HepG2 (cell line): ENCODE data around the gene NT5DC4. TPM values are rescaled to one million over a fixed set of nuclear protein-coding genes. Genes with fewer than 3 reads are reported as not detected.

Source experiments
- BCL6 ChIP-seq: IDR thresholded peaks from 2 replicates; pipeline ENCODE4 v1.6.1; 2016; ENCODE audit warnings: missing genetic modification reagents, missing compliant biosample characterization
- GLI4 ChIP-seq: sonication (generic); formaldehyde crosslinking; IDR thresholded peaks from 2 replicates; pipeline ENCODE4 v1.5.1; 2020; ENCODE audit warnings: missing genetic modification reagents, mild to moderate bottlenecking, moderate library complexity, borderline replicate concordance
- IKZF1 ChIP-seq: fragments of 450-650 bp; IDR thresholded peaks from 2 replicates; pipeline ENCODE4 v1.7.1; 2016
- KLF16 ChIP-seq, 2 experiments: sonication (generic) in 1 of 2; formaldehyde crosslinking in 1 of 2; IDR thresholded peaks; 2 replicates each; pipeline versions ENCODE4 v1.6.1 to v1.8.0; 2016 to 2023; ENCODE audit warnings: missing genetic modification reagents in 2 of 2, missing compliant biosample characterization in 1 of 2
- NFE2L1 ChIP-seq: sonication (generic); formaldehyde crosslinking; IDR thresholded peaks from 2 replicates; pipeline ENCODE4 v1.4.0; 2020; ENCODE audit warnings: missing genetic modification reagents, mild to moderate bottlenecking, borderline replicate concordance
- REPIN1 ChIP-seq: sonication (generic); formaldehyde crosslinking; IDR thresholded peaks from 2 replicates; pipeline ENCODE4 v1.8.0; 2022; ENCODE audit warnings: missing genetic modification reagents, low read depth, mild to moderate bottlenecking, borderline replicate concordance
- SAP130 ChIP-seq: IDR thresholded peaks from 2 replicates; pipeline ENCODE4 v1.6.1; 2016; ENCODE audit warnings: low read depth
- TAF1 ChIP-seq: sonication (generic); formaldehyde crosslinking; IDR thresholded peaks from 2 replicates; pipeline ENCODE4 v1.4.0; 2020; ENCODE audit warnings: missing genetic modification reagents
- THYN1 ChIP-seq: sonication (generic); formaldehyde crosslinking; IDR thresholded peaks from 2 replicates; pipeline ENCODE4 v1.8.1; 2023; ENCODE audit warnings: low read depth, mild to moderate bottlenecking, moderate library complexity, missing genetic modification reagents, borderline replicate concordance
- ZC3H4 ChIP-seq: sonication (generic); formaldehyde crosslinking; IDR thresholded peaks from 2 replicates; pipeline ENCODE4 v1.4.0; 2020; ENCODE audit warnings: missing genetic modification reagents, borderline replicate concordance
- ZFY ChIP-seq: sonication (generic); formaldehyde crosslinking; IDR thresholded peaks from 2 replicates; pipeline ENCODE4 v1.4.0; 2020; ENCODE audit warnings: missing genetic modification reagents
- ZNF136 ChIP-seq: sonication (generic); formaldehyde crosslinking; IDR thresholded peaks from 2 replicates; pipeline ENCODE4 v1.8.1; 2022; ENCODE audit warnings: low read depth, mild to moderate bottlenecking, moderate library complexity, missing genetic modification reagents
- ZNF296 ChIP-seq: sonication (generic); formaldehyde crosslinking; conservative IDR thresholded peaks from 2 replicates; pipeline ENCODE4 v1.5.0; 2020; ENCODE audit warnings: mild to moderate bottlenecking, missing genetic modification reagents
- ZNF333 ChIP-seq: sonication (generic); formaldehyde crosslinking; IDR thresholded peaks from 2 replicates; pipeline ENCODE4 v1.4.0; 2020; ENCODE audit warnings: mild to moderate bottlenecking, missing genetic modification reagents, borderline replicate concordance
- ZNF33B ChIP-seq: sonication (generic); formaldehyde crosslinking; IDR thresholded peaks from 2 replicates; pipeline ENCODE4 v1.5.1; 2020; ENCODE audit warnings: mild to moderate bottlenecking, missing genetic modification reagents
- ZNF431 ChIP-seq: sonication (generic); formaldehyde crosslinking; IDR thresholded peaks from 2 replicates; pipeline ENCODE4 v1.9.0; 2022; ENCODE audit warnings: missing genetic modification reagents, low read depth, mild to moderate bottlenecking, borderline replicate concordance
- ZNF703 ChIP-seq: sonication (generic); formaldehyde crosslinking; IDR thresholded peaks from 2 replicates; pipeline ENCODE4 v1.5.1; 2020; ENCODE audit warnings: missing genetic modification reagents, mild to moderate bottlenecking, moderate library complexity, borderline replicate concordance
- polyA plus RNA-seq, 8 experiments: library from polyadenylated mRNA; depleted of rRNA in 3 of 8; stranded (reverse) in 7 of 8; unstranded in 1 of 8; fragments of >200 nt; fragmentation: Illumina TruSeq in 4 of 8; extraction: Trizol in 4 of 8; gene quantifications; 2 replicates each; pipeline versions ENCODE4 v1.2.1 to v1.2.3, GENCODE V29; 2011 to 2016; ENCODE audit warnings: low read depth in 4 of 8, missing spikeins in 1 of 8, mixed read lengths in 1 of 8; ENCODE audit not compliant: insufficient read depth in 1 of 8
- total RNA-seq, 5 experiments: library from RNA; depleted of rRNA; stranded (reverse); fragments of >200 nt; fragmentation: Illumina TruSeq; extraction: Trizol; gene quantifications; 2 replicates each; pipeline ENCODE4 v1.2.3, GENCODE V29; 2016; ENCODE audit warnings: low read depth in 1 of 5
- TF ChIP-seq, protein P1 (sequence below): sonication (generic); formaldehyde crosslinking; conservative IDR thresholded peaks from 2 replicates; pipeline ENCODE4 v1.4.0; 2020; ENCODE audit warnings: mild to moderate bottlenecking, missing genetic modification reagents, moderate library complexity
- TF ChIP-seq, protein P2 (sequence below): conservative IDR thresholded peaks from 2 replicates; pipeline ENCODE4 v1.6.1; 2018; ENCODE audit warnings: missing genetic modification reagents
- TF ChIP-seq, protein P3 (sequence below): sonication (generic); formaldehyde crosslinking; conservative IDR thresholded peaks from 2 replicates; pipeline ENCODE4 v1.8.0; 2022; ENCODE audit warnings: mild to moderate bottlenecking, moderate library complexity, missing genetic modification reagents
- TF ChIP-seq, protein P4 (sequence below): sonication (generic); formaldehyde crosslinking; IDR thresholded peaks from 2 replicates; pipeline ENCODE4 v1.5.1; 2020; ENCODE audit warnings: mild to moderate bottlenecking, missing genetic modification reagents

NT5DC4 gene
- total and polyA plus RNA-seq, 2 of the 13 experiments (the other 11 are each of a cell fraction or from before 2014, with no cell fraction given) = 0.04 to 4.2 TPM

DNA sequence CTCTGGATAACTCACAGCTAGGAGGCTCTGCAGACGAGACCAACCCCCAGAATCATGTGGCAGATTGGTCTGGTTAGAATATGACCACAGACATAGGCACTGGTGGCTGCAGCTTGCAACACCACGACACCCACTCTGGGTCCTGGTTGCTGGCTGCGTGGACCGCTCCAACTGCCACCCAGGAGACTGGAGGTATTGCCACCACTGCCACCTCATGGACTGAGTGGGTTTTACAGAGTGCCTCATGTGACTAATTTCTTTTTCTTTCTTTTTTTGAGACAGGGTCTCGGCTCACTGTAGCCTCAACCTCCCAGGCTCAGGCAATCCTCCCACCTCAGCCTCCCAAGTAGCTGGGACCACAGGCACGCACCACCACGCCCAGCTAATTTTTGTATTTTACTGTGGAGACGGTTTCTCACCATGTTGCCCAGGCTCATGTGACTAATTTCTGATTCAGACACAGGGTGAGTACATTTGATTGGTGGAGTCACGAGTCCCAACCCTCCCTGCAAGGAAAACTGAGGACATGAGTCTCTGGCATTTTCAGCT, 29.9 kb upstream of the NT5DC4 start (continued):
- TF ChIP-seq, protein P1, sequence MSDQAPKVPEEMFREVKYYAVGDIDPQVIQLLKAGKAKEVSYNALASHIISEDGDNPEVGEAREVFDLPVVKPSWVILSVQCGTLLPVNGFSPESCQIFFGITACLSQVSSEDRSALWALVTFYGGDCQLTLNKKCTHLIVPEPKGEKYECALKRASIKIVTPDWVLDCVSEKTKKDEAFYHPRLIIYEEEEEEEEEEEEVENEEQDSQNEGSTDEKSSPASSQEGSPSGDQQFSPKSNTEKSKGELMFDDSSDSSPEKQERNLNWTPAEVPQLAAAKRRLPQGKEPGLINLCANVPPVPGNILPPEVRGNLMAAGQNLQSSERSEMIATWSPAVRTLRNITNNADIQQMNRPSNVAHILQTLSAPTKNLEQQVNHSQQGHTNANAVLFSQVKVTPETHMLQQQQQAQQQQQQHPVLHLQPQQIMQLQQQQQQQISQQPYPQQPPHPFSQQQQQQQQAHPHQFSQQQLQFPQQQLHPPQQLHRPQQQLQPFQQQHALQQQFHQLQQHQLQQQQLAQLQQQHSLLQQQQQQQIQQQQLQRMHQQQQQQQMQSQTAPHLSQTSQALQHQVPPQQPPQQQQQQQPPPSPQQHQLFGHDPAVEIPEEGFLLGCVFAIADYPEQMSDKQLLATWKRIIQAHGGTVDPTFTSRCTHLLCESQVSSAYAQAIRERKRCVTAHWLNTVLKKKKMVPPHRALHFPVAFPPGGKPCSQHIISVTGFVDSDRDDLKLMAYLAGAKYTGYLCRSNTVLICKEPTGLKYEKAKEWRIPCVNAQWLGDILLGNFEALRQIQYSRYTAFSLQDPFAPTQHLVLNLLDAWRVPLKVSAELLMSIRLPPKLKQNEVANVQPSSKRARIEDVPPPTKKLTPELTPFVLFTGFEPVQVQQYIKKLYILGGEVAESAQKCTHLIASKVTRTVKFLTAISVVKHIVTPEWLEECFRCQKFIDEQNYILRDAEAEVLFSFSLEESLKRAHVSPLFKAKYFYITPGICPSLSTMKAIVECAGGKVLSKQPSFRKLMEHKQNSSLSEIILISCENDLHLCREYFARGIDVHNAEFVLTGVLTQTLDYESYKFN (CRISPR knock-in tag) = no peak
- TF ChIP-seq TAF1 (no peak), THYN1 (CRISPR knock-in tag) (no peak), ZFY (CRISPR knock-in tag) (no peak), KLF16 (CRISPR knock-in tag; IDR thresholded peaks at IDR 0.05) (no peak), NFE2L1 (no peak), REPIN1 (CRISPR knock-in tag) (0 out of 2 replicates have a peak, but pooled peaks have one; percentile 48), GLI4 (CRISPR knock-in tag) (no peak), SAP130 (CRISPR knock-in tag) (peak; percentile 38; the same call in 1 of the 2 replicates), ZNF296 (CRISPR knock-in tag) (no peak), IKZF1 (no peak), ZNF136 (no peak), BCL6 (CRISPR knock-in tag) (no peak), ZC3H4 (CRISPR knock-in tag) (no peak), ZNF703 (no peak), ZNF431 (CRISPR knock-in tag) (no peak), ZNF333 (CRISPR knock-in tag) (no peak), ZNF33B (no peak)
- TF ChIP-seq, protein P2, sequence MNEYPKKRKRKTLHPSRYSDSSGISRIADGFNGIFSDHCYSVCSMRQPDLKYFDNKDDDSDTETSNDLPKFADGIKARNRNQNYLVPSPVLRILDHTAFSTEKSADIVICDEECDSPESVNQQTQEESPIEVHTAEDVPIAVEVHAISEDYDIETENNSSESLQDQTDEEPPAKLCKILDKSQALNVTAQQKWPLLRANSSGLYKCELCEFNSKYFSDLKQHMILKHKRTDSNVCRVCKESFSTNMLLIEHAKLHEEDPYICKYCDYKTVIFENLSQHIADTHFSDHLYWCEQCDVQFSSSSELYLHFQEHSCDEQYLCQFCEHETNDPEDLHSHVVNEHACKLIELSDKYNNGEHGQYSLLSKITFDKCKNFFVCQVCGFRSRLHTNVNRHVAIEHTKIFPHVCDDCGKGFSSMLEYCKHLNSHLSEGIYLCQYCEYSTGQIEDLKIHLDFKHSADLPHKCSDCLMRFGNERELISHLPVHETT (CRISPR knock-in tag) = no peak
- TF ChIP-seq, protein P3, sequence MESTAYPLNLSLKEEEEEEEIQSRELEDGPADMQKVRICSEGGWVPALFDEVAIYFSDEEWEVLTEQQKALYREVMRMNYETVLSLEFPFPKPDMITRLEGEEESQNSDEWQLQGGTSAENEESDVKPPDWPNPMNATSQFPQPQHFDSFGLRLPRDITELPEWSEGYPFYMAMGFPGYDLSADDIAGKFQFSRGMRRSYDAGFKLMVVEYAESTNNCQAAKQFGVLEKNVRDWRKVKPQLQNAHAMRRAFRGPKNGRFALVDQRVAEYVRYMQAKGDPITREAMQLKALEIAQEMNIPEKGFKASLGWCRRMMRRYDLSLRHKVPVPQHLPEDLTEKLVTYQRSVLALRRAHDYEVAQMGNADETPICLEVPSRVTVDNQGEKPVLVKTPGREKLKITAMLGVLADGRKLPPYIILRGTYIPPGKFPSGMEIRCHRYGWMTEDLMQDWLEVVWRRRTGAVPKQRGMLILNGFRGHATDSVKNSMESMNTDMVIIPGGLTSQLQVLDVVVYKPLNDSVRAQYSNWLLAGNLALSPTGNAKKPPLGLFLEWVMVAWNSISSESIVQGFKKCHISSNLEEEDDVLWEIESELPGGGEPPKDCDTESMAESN = no peak
- TF ChIP-seq, protein P4, sequence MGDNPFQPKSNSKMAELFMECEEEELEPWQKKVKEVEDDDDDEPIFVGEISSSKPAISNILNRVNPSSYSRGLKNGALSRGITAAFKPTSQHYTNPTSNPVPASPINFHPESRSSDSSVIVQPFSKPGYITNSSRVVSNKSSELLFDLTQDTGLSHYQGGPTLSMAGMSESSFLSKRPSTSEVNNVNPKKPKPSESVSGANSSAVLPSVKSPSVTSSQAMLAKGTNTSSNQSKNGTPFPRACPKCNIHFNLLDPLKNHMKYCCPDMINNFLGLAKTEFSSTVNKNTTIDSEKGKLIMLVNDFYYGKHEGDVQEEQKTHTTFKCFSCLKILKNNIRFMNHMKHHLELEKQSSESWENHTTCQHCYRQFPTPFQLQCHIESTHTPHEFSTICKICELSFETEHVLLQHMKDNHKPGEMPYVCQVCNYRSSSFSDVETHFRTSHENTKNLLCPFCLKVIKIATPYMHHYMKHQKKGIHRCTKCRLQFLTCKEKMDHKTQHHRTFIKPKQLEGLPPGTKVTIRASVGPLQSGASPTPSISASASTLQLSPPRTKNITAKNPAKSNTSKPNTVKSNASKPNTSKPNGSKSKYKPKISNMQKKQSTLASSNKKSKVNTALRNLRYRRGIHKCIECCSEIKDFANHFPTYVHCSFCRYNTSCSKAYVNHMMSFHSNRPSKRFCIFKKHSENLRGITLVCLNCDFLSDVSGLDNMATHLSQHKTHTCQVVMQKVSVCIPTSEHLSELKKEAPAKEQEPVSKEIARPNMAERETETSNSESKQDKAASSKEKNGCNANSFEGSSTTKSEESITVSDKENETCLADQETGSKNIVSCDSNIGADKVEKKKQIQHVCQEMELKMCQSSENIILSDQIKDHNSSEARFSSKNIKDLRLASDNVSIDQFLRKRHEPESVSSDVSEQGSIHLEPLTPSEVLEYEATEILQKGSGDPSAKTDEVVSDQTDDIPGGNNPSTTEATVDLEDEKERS (CRISPR knock-in tag) = no peak
